ENCODE measurements around the gene CDKAL1.
A peak's percentile ranks its signal among the peaks of the same experiment; 100 is the strongest.

The CDKAL1 gene

GRCh38 chr6:21180155-21180554 lies 645.9 kb downstream of the CDKAL1 start:
- no peak for TF ChIP-seq CTCF (IDR thresholded peaks at IDR 0.05; ENCODE audit: insufficient read depth, low read length, poor library complexity, severe bottlenecking)

GRCh38 chr6:21180800-21181337 lies 646.6 kb downstream of the CDKAL1 start:
- no peaks in the 10 kb centered on the region for H3K36me3 ChIP-seq (ENCODE audit: control insufficient read depth, insufficient read depth, low read length)
- TF ChIP-seq CTCF (IDR thresholded peaks at IDR 0.05; ENCODE audit: insufficient read depth, low read length, poor library complexity, severe bottlenecking): no peak
- DNase-seq (ENCODE audit: extremely low read depth, insufficient read length): no peak
- H3K27me3 ChIP-seq (replicated peaks; ENCODE audit: control insufficient read depth, insufficient read depth, low read length): no peaks in the 10 kb centered on the region
- no peak overlapping the region for H3K4me3 ChIP-seq (replicated peaks; ENCODE audit: low read depth, low read length)

More at GRCh38 chr6:21180155-21180554, 645.9 kb downstream of the CDKAL1 start:
- Histone ChIP-seq H3K36me3 (ENCODE audit: control insufficient read depth, insufficient read depth, low read length) (no peaks in the 10 kb centered on the region), H3K4me3 (replicated peaks; ENCODE audit: low read depth, low read length) (no peak overlapping the region), H3K27me3 (replicated peaks; ENCODE audit: control insufficient read depth, insufficient read depth, low read length) (no peaks in the 10 kb centered on the region)
- peak; percentile 74 for DNase-seq (ENCODE audit: extremely low read depth, insufficient read length)

GRCh38 chr6:21181866-21182265 lies 647.6 kb downstream of the CDKAL1 start:
- no peak overlapping the region for H3K4me3 ChIP-seq (replicated peaks; ENCODE audit: low read depth, low read length)
- TF ChIP-seq CTCF (IDR thresholded peaks at IDR 0.05; ENCODE audit: insufficient read depth, low read length, poor library complexity, severe bottlenecking): no peak
- no peak for DNase-seq (ENCODE audit: extremely low read depth, insufficient read length)
- H3K36me3 ChIP-seq (ENCODE audit: control insufficient read depth, insufficient read depth, low read length): no peaks in the 10 kb centered on the region
- no peaks in the 10 kb centered on the region for H3K27me3 ChIP-seq (replicated peaks; ENCODE audit: control insufficient read depth, insufficient read depth, low read length)

- Histone ChIP-seq H3K4me3 (replicated peaks; ENCODE audit: low read depth, low read length) (no peak overlapping the region), H3K36me3 (ENCODE audit: control insufficient read depth, insufficient read depth, low read length) (no peaks in the 10 kb centered on the region), H3K27me3 (replicated peaks; ENCODE audit: control insufficient read depth, insufficient read depth, low read length) (no peaks in the 10 kb centered on the region)
- no peak for DNase-seq (ENCODE audit: extremely low read depth, insufficient read length)
- TF ChIP-seq CTCF (IDR thresholded peaks at IDR 0.05; ENCODE audit: insufficient read depth, low read length, poor library complexity, severe bottlenecking): no peak
Observed at GRCh38 chr6:21182589-21182988, 648.3 kb downstream of the CDKAL1 start.

GRCh38 chr6:21185861-21186478 lies 651.7 kb downstream of the CDKAL1 start:
- H3K36me3 ChIP-seq (ENCODE audit: control insufficient read depth, insufficient read depth, low read length): no peaks in the 10 kb centered on the region
- H3K4me3 ChIP-seq (replicated peaks; ENCODE audit: low read depth, low read length): no peak overlapping the region
- DNase-seq (ENCODE audit: extremely low read depth, insufficient read length): no peak
- TF ChIP-seq CTCF (IDR thresholded peaks at IDR 0.05; ENCODE audit: insufficient read depth, low read length, poor library complexity, severe bottlenecking): no peak
- H3K27me3 ChIP-seq (replicated peaks; ENCODE audit: control insufficient read depth, insufficient read depth, low read length): no peaks in the 10 kb centered on the region
